Putamen (tissue), 1 donor: ENCODE measurements around the gene RNU4-1.
"Not testable (repeated sequence)": the region's sequence is repeated elsewhere in the genome, so short reads cannot be mapped to it uniquely, and the experiment has no call there.

ENCODE experiments used
- DNase-seq: peaks from one replicate; pipeline ENCODE4 v3.0.0-alpha.2; 2016; ENCODE audit warnings: low spot score

RNU4-1 gene

GRCh38 chr12:120258323-120258896, 34.6 kb downstream of the RNU4-1 start:
- DNase-seq, result no peak

DNA sequence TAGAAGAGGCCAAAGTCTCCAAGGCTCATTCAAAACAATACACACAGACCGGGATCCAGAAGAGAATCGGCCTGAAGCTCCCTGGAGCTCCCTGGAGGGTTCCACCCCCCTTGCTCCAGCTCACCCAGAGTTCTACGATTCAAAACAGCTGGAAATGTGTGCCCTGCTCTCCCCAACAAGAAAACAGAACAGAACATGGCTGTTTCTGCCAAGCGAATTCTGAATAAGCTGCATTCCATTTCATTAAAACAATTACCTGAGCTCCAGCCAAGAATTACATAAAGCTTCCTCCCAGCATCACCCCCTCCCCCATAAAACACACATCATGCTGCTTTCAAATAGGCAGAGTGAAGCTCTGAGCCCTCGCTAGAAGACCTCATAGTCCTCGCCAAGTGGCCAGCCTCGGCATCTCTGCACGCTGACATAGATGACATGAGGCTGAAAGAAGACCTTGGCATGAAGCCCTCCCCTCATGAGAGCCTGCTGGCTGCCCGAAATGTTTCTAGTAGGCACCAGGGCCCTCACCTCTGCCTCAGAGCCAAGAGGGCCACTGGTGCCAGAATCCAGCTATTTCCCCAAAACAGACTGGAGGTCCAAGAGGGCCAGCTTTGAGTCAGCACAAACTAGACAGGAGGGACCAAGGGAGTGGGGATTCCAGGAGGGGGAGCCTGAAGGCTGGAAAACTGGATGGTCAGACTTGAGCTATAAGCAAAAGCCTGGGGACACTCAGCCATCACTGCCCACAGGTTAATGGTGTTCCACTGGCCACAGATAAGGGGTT, 35.8 kb downstream of the RNU4-1 start:
- peak; percentile 42 for DNase-seq

- no peak for DNase-seq
Observed at GRCh38 chr12:120254809-120255208, 38.2 kb downstream of the RNU4-1 start.

- DNase-seq, result not testable (repeated sequence)
Observed at GRCh38 chr12:120253313-120253712, 39.7 kb downstream of the RNU4-1 start.

DNA sequence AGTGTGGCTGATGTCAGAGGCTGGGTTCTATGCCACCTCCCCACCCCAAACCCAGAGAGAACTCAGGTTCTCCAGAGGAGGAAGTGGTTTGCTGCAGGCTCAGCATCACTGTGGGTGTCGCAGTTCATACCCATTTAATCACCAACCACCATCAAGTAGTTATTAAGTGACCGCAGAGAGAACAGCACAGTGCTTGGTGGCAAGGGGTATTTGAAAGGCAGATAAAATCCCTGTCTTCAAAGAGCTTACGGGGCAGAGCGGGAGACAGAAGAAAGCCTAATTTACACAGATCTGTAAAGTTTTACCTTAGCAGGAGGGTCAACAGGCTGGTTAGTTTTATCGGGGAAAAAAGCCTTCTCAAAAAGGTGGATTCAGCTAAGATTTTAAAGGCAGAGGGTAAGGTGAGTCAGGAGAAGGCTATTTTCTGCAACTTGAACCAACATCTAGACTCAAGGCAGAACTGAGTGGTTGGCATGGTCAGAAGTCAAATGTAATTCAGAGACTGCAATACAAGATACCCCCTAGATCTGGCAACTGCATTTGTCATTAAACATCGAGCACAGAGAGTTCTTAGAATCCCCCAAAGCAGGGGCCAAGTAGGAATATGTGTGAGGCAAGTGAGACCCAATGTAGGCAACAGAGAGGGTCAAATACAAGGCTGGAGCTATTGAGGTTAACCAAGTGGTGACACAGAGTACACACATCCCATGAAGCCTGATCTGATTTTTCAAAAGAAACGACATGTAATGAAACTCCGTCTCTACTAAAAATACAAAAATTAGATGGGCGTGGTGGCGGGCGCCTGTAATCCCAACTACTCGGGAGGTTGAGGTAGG, 40.7 kb downstream of the RNU4-1 start:
- DNase-seq, result no peak

GRCh38 chr12:120251364-120252070, 41.5 kb downstream of the RNU4-1 start:
- DNase-seq, result not testable (repeated sequence)

GRCh38 chr12:120249875-120250795, 42.9 kb downstream of the RNU4-1 start:
- no peak for DNase-seq

DNA sequence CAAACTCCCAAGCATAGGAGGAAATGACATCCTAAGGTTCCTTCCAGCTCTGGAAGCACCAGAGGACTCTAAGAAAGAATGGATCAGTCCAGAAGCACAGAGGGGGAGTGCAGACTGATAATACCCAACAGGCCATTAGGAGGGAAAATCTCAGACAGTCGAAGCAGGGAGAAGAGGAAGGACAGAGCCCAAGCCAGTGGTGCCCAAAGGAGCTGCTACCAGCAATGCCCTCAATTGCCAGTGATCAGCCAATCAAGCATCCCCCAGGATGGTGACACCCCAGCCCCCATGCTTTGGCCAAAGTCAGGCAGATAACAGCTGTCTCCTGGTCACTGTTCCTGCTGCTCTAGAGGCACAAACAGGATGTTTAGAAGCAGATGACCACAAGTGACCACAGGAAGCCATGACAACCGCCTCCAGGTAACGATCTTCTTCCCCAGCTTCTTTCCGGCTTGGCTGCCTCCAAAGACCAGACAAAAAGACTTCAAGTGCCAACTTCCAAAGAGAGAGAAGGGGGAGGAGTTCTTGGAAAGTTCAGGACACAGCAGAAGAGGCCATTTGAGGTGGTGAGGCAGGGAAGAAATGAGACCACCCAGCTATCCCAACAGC, 43.7 kb downstream of the RNU4-1 start:
- no peak for DNase-seq

- no peak for DNase-seq
Observed at GRCh38 chr12:120247621-120248030, 45.4 kb downstream of the RNU4-1 start.

DNA sequence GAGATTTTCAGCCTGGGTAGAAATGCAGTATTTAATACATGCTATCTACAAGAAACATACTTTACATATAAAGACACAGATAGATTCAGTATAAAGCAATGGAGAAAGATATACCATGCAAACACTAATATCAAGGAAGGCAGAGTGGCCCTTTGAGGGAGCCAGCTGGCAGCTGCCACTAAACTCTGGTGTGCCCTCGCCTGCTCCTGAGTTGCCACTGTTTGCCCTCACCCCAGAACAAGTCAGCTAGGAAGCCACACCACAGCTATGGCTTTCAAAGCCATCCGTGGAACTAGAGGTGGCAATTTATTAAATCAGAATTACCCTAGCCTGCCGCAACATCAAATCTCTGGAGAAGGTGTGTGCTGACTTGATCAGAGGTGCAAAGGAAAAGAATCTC, 45.9 kb downstream of the RNU4-1 start:
- no peak for DNase-seq

GRCh38 chr12:120246705-120247104, 46.3 kb downstream of the RNU4-1 start:
- not testable (repeated sequence) for DNase-seq
